Measurements from ENCODE around the gene MAP7D1.
A peak's percentile ranks its signal among the peaks of the same experiment; 100 is the strongest.
"Not testable (repeated sequence)": the region's sequence is repeated elsewhere in the genome, so short reads cannot be mapped to it uniquely, and the experiment has no call there.

Gene MAP7D1

DNA sequence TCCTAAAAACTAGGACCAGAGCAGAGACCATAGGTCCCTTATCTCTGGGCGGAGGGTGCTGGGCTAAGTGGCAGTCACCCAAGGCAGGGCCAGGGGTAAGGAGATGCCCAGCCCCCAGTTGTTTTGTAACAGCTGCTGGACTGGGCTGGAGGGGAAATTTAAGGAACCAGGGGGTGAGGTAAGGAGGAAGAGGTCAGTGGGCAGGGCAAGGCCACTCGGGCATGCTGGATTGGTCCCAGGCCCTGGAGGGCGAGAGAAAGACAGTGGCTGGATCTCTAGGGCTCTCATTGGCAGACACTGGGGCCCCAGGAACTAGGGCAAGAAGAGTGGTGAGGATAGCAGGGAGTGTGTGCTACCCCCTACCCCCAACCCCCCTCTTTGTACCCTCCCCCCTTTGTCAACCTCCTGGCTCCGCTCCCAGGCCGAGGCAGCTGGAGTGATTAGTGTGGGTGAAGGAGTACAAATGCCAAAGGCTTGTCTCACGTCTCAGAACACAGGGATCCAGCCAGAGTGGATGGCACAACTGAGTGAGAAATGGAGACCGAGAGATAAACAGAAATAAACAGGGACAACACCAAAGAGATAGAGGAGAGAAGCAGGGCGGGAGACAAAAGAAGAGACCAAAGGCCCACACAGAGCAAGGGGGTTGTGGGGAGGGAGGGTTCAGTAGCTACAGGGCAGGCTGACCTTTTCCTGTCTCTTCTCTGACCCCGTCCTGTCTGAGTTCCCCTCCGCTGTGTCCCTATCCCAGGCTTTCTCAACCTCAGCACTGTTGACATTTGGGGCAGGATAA lies 47.8 kb downstream of the MAP7D1 start:
- DNase-seq (ENCODE audit: low spot score), result peak; percentile 69

DNA sequence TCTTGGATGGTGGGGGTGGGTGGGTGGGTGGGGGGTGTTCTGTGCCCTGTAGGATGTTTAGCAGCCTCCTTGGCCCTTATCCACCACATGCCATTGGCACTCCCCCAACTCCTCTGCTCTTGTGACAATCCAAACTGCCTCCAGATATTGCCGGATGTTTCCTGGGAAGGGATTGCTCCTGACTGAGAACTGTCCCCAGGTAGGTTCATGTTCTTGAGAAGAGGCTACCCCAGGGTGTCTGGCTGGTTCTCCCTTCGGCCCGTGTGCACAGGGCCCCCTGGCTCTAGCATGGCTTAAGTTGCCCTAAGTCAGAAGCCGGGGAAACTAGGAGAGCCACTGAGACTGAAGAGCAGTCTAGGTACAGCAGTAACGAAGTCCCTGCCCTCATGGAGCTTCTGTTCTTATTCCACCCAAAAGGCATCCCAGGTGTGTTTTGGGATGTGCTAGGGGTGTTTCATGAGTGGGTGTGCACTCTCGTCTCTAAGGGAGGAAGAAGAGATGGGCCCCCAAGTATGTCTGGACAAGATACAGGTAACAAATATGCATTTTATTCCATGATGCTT lies 48.5 kb downstream of the MAP7D1 start:
- DNase-seq (ENCODE audit: low spot score), result no peak

DNA sequence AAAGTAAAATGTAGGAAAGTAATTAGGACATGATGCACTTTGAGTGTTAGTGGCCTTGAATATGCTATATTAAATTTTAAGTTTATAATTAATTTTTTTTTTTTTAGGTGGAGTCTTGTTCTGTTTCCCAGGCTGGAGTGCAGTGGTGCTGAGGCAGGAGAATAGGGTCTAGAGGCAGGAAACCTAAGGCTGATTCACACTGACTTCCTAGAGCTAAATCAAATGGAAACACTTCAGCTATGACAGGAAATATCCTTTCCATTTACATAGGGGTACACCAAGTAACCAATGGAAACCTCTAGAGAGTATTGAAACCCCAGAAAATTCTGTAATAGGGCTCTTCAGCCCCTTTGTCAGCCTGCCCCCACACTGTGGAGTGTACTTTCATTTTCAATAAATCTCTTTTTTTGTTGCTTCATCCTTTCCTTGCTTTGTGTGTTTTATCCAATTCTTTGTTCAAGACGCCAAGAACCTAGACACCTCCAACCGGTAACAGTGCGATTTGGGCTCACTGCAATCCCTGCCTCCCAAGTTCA lies 50.4 kb downstream of the MAP7D1 start:
- no peak for DNase-seq (ENCODE audit: low spot score)

DNA sequence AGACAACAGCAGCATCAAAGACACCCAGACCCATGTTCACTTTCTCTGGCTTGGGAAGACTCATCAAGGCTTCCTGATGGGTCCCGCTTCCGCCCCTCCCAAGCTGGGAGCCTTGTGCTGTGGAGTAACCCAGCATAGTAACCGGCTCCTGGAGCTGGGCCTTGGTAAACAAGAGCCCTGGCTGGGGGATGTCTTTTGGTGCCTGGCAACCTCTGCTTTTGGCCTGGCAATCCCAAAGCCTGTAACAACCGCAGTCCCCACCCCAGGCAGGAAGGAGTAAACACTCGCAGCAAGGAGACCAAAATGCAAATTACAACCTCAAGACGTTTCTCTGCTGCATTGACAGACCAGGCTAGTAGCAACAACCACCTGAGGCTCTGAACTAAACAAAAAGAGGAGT lies 51.4 kb downstream of the MAP7D1 start:
- DNase-seq (ENCODE audit: low spot score), result no peak

DNA sequence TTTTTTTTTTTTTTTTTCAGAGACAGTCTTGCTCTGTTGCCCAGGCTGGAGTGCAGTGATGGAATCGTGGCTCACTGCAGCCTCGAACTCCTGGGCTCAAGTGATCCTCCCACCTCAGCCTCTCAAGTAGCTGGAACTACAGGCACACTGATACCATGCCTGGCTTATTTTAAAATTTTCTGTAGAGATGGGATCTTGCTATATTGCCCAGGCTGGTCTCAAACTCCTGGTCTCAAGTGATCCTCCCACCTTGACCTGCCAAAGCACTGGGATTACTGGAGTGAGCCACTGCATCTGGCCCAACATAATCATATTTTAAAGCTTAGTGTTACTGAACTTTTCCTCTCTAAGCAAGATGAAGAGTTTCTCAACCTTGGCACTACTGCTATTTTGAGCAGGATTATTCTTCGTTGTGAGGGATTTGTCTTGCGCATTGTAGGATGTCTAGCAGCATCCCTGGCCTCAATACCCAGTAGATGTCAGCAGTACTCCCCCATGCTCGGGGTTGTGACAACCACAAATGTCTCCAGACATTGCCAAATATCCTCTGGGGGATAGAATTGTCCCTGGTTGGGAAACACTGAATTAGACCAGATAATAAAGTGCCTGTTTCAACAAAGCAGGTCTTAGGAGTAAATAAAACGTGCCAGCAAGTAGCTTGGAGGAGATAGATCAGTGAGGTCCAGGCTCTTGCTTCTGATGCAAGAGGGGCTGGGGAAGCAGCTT lies 53.2 kb downstream of the MAP7D1 start:
- no peak for DNase-seq (ENCODE audit: low spot score)

DNA sequence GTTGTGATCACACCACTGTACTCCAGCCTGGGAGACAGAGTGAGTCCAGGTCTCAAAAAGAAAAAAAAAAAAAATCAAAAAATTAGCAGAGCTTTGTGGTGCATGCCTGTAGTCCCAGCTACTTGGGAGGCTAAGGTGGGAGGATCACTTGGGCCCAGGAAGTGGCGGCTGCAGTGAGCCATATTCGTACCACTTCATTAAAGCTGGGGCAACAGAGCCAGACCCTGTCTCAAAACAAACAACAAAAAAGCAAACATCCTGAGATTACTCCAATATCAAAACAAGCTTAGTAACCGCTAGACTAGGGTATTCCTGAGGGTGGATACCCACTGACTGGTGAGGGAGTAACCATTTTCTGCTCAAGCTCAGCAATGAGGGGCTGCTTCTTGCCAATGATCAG lies 55.3 kb downstream of the MAP7D1 start:
- no peak for DNase-seq (ENCODE audit: low spot score)

DNA sequence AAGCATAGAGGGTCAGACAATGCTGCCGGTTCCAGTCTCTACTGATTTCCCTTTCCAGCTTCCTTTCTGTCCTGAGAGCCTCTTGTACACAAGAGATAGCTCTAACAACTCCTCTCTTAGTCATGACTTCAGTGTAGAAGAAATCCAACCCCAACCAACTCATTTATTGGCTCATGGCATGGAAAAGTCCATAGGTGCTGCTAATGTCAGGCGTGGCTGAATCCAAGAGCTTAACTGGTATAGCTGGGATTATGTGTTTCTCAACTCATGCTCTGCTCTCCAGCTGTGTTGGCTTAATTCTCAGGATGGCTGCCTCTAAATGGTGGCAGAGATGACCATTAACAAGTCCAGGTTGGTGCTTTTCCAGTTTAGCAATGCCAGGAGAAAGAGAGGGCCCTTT lies 55.9 kb downstream of the MAP7D1 start:
- no peak for DNase-seq (ENCODE audit: low spot score)

DNA sequence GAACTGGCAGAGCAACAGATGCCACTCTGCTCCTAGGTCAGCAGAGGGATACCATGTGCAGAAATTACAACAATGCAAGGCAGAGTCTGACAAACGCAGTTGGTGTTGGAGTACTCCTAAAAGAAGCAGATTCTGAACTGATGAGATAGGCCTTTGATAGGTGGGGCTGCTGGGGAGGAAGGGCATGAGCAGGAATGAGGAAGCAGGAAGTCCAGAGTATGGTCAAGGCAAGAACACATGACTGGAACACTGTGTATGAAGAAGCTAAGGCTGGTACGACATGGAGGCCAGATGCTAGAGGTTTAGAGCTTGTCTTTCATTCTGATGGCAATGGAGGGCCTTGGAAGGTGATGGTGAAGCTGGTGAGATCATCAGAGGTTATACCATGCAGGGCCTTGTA lies 56.8 kb downstream of the MAP7D1 start:
- no peak for DNase-seq (ENCODE audit: low spot score)

DNA sequence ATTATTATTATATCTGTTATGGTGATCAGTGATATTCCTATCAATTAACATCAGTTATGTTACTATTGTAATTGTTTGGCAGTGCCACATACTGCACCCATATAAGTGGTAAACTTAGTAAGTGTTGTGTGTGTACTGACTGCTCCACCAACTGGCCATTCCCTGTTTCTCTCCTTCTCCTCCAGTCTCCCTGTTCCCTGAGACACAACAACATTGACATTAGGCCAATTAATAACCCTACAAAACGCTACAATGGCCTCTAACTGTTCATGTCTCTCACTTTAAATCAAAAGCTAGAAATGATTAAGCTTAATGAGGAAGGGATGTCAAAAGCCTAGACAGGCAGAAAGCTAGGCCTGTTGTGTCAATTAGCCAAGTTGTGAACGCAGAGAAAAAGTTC lies 61.7 kb downstream of the MAP7D1 start:
- DNase-seq (ENCODE audit: low spot score), result peak; percentile 85

DNA sequence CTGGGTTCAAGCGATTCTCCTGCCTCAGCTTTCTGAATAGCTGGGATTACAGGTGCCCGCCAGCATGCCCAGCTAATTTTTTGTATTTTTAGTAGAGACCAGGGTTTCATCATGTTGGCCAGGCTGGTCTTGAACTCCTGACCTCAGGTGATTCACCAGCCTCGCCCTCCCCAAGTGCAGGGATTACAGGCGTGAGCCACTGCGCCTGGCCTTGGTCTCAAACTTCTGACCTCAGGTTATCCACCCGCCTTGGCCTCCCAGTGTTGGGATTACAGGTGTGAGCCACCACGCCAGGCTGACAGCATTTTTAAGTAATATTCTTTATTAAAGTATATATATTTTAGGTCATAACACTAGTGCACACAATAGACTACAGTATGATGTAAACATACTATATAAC lies 65.9 kb downstream of the MAP7D1 start:
- not testable (repeated sequence) for DNase-seq (ENCODE audit: low spot score)

DNA sequence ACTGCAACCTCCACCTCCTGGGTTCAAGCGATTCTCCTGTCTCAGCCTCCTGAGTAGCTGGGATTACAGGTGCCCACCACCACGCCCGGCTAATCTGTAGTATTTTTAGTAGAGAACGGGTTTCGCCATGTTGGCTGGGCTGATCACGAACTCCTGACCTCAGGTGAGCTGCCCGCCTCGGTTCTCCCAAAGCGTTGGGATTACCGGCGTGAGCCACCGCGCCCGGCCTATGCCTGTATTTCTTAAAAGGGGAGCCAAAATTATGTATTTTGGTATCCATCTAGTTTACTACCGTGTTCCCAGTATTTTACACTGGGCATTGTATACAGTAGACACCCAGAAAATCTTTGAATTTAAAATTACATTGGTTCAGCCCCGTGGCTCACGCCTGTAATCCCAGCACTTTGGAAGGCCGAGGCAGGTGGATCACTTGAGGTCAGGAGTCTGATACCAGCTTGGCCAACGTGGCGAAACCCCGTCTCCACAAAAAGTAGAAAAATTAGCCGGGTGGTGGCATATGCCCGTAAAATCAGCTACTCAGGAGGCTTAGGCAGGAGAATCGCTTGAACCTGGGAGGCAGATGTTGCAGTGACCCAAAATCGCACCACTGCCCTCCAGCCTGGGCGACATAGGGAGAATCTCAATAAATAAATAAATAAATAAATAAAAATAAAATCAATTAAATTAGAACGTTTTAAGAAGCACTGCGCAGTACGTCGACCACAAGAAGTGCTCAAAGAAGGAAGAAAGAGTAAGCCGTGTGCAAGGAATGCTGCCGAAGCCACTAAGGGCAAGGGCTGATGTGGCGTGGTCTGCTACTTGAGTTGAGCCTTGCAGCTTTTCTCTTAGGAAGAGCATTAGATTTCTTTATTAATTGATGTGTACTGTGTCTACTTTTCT lies 66.8 kb downstream of the MAP7D1 start:
- no peak for DNase-seq (ENCODE audit: low spot score)

DNA sequence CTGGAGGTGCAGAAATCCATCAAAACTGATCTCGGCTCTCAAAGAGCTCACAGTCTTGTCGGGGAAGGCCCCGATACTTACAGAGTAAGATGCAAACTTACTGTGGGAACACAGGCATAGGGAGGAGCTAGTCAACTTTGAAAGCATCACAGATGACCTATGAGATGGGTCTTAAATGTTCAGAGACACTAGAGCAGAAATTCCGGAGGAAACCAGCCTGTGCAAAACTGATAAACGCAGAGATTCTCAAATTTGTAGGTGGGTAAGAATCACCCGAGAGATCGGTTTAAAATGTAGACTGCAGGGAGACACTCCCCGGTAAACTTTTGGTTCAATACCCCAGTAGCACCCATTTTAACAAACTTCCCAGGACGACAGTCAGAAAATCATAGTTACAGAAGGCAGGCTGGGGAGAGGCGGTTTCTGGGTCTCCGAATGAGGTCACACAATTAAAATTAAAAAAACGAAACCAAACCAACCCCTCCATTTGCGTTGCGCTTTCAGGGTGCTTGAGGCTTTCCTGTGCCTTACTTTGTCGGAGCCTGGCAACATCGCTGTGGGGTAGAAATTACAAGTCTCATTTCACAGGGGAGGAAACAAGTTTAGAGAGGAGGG lies 67.5 kb downstream of the MAP7D1 start:
- DNase-seq (ENCODE audit: low spot score), result peak; percentile 66

DNA sequence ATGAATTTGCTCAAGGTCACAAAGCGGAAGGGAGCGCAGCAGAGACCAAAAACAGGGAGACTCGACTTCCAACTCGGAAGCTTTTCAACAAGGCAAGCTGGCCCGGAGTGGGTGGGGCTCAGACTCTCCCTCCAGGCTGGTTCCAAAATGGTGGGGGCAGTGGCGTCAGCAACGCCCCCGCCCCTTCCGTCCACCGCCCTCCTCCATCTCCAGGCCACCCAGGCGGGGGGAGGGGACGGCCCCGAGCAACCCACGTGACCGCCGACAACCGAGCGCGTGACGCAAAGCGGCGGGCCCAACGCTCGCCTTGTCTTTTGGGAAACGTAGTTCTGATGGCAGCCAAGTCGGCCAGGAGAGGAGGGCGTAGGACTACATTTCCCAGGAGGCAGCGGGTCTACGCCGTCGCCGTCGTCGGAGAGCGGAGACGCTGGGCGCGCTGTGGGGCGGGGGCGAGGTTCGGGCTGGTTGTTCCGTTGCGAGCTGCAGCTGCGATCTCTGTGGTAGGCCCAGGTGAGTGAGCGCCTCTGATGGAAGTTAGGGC lies 68.1 kb downstream of the MAP7D1 start, which contains the start of gene THRAP3:
Gene THRAP3, plus strand, starts transcription at position 448 of the 541 bp plus-strand sequence. CDS start 58,121 bp downstream, outside the sequence.
- peak; percentile 99 for DNase-seq (ENCODE audit: low spot score)

DNA sequence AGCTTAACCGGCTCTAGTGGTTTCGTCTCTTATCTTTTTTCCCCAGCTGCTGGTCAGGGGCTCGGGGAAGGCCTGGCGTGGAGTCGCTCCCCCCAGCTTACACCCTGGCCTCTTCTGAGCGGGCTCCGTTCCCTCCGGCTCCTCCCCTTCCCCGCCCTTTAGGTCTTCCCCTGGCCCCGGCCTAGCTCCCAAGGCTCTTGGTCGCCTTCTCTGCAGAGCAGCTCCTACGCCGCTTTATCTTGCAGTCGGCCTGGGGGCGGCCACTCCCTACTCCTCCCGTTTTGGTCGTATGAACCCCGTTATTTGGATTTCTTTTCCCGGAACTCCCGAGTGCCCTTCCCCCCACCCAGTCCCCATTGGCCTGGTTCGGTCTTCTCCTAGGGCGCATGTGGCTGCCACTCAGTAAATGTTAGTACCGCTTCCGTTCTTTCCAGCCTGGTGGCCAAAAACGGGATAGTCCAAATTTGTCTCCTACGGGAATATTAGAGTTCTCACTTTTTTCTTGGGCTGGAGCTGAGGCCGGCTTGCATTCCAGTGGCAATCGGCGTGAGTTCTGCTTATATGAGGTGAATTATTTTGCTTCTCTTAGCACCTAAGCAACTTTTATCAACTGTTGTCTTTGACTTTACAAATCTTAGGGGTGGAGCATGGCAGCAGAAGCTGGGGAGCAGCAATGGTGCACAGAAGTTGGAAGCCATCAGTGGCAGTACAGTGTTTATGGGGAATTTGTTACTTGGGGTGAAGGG lies 68.8 kb downstream of the MAP7D1 start:
- DNase-seq (ENCODE audit: low spot score), result no peak

DNA sequence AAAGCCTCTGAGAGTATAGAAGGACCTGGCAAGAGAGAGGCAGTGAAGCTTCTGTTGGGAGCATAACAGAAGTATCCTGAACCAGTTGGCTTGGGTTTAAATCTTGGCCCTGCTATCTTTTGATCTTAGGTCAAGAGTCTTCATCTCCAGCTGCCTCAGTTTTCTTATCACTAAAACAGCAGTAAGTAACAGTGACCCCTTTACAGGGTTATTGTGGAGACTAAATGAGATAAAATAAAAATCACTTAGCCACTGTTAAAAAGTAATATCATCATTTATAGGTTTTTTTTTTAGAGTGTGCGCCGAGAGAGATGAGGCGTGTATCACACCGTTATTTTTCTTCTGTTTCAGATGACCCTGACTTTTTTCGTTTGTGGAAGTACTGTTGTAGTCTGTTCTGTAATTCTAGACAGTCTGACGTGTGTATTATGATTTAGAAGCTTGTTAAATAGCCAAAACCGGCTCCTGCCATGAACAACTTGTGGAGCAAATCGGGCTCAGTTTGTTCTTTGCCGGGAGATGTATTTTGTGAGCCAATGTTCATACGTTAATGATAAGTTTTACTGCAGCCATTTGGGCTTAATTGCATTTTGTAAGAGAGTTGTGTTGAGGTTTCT lies 69.4 kb downstream of the MAP7D1 start:
- no peak for DNase-seq (ENCODE audit: low spot score)

DNA sequence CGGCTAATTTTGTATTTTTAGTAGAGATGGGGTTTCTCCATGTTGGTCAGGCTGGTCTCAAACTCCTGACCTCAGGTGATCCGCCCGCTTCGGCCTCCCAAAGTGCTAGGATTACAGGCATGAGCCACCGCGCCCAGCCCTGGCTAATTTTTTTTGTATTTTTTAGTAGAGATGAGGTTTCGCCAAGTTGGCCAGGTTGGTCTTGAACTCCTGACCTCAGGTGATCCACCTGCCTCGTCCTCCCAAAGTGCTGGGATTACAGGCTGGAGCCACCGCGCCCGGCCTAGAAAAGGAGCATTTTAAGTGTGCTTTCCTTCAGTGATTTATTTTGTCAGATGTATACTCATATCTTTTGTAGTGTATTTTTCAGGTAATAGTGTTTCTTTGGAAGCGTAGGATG lies 74.3 kb downstream of the MAP7D1 start:
- not testable (repeated sequence) for DNase-seq (ENCODE audit: low spot score)

Data from pons (tissue), 1 donor.